Forelimb muscle (tissue), 1 donor: Measurements from ENCODE around the gene B3GALT6. TPM values are rescaled to one million over a fixed set of nuclear protein-coding genes. Genes with fewer than 3 reads are reported as not detected.

Source experiments
- DNase-seq: peaks from one replicate; pipeline ENCODE4 v3.0.0-alpha.2; 2013; ENCODE audit warnings: low read depth
- polyA plus RNA-seq: library from polyadenylated mRNA; unstranded; fragments of 120-200 nt; gene quantifications from one replicate; pipeline ENCODE4 v1.2.1, GENCODE V29; 2013; ENCODE audit not compliant: insufficient read length

The B3GALT6 gene
- polyA plus RNA-seq, 1 donor = 16.3 TPM

- peak; percentile 89 for DNase-seq
These were observed 433 bp upstream of the B3GALT6 start, which contains the start of gene SDF4 for GRCh38 chr1:1231400-1232207. Gene SDF4 (minus strand): TSS chr1:1232001. CDS start chr1:1228772, 3,229 bp downstream.

GRCh38 chr1:1232796-1233566 is 944 bp downstream of the B3GALT6 start:
- no peak for DNase-seq

GRCh38 chr1:1233567-1233892 is 1.5 kb downstream of the B3GALT6 start:
- DNase-seq = no peak

DNA sequence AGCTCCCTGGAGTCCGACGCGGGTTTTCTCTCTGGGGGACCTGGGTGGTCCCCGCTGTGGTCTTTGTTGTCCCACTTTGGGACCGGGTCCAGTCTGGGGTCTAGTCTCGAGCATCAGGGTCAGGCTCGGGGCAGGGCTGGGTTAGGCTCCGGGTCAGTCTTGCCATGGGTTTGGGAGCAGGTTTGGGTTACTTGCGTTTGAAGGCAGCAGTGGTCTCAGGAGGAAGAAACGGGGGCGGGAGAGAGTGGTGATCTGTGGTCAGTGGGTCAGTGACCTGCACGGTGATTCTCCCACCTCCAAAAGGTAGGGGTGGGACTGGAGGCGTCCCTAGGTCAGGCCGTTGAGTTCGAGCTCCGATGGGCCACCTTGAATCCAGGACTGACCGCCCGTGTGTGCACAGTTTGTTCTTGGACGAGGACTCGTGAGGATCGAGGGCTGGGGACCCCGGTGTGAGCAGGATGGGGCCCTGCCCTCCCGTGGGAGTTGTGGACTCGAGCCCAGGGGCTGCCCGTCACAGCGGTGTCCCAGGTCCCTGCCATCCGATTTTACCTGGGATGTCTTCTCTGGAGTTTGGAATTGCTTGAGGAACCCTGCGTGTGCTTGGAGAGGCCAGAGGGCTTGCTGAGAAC is 2.3 kb downstream of the B3GALT6 start:
- no peak for DNase-seq

DNA sequence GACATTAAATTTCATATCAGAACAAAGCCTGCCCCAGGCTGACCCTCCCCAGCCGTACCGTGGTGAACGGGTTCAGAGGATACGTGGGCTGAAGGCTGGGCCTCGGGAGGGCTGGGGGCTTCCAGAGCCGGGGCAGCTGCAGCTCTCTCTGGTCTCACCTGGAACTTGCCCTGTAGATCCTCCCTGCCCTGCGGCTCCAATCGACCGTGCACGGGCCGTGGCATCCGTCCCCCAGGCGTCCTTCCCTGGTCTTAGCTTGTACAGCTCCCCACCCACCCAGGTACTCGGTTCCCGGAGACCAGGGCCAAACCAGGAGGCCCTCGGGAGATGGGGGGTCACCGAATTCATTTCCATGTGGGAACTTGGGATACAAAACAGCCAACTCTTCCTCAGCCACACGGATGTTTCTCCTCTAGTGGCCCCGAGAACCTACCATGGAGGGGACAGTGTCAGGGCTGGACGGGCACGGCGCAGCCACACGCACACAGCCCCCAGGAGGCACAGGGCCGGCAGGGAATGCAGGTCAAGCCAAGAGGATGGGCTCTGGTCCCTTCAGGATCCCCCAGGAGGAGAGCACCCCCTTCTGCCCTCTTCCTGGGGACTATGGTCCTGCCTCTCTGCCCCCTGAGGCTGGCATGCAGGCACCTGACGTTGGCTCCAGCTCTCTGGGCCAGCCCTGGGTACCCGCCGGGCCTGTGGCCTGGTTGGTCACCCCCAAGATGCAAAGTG is 3.1 kb downstream of the B3GALT6 start:
- DNase-seq = no peak

GRCh38 chr1:1236176-1236763 is 4.2 kb downstream of the B3GALT6 start:
- no peak for DNase-seq

DNA sequence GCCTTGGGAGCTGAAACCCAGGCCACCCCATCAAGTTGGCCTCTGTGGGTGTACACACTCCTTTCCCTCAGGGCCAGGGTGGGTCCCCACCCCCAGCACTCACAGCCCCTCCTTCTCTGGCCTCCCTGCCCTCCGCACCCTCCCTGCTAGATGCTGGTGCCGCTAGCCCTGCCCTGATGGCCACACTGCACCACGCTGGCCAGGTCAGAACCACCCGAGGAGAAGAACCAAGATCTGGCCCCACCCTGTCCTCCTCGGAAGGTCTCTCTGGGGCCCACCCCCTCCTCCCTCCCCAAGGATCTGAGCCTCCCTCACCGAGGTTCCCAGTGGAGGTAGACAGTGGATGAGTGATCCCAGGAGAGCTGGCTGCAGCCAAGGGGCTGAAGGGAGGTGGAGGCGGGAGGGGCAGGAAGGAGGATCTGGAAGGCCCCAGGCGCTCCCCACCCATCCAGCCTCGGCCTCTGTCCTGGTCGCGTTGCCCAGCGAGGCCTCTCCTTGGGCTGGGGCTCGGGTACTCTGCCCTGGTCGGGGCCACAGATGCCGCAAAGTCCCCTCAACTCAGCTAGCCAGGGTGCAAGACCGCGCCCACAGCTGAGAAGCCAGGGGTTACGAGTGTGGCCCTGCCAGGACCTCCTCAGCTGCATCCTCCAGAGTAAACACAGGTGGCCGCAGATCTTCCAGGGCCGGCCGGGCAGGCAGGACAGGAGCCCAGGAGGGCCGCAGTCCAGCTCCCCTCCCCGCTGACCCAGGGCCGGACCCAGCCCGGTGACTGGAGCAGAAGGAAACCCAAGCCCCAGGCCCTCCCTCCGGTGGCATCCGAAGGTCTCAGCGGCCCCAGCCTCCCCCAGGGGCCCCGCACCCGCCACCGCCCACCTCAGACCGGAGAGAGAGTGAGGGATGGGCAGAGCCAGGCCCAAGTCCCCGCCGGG is 5.2 kb downstream of the B3GALT6 start:
- DNase-seq = no peak

- DNase-seq = no peak
These were observed 6.1 kb downstream of the B3GALT6 start for GRCh38 chr1:1237874-1238701.

DNA sequence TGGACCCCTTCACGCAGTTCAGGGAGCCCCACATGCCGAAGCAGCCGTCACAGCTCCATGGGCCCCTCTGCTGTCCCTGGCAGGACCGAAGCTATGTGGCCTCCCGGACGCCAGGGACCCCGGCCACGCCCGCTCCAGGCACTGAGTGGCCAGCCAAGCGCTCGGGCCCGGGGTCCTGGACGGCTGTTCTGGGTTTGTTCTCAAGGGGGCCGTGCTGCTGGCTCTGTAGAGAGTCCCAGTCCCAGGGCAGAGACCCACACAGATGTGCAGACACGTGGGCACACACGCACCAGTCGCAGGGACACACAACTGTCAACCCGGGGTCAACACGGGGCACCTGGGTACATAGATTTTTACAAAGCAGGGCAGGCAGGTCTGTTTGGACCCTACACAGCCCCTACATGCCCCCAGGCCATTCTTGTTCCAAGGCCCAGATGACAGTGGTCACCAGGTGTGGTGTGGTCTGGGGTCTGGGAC is 6.7 kb downstream of the B3GALT6 start:
- no peak for DNase-seq

GRCh38 chr1:1239227-1239613 is 7.2 kb downstream of the B3GALT6 start:
- DNase-seq = no peak

DNA sequence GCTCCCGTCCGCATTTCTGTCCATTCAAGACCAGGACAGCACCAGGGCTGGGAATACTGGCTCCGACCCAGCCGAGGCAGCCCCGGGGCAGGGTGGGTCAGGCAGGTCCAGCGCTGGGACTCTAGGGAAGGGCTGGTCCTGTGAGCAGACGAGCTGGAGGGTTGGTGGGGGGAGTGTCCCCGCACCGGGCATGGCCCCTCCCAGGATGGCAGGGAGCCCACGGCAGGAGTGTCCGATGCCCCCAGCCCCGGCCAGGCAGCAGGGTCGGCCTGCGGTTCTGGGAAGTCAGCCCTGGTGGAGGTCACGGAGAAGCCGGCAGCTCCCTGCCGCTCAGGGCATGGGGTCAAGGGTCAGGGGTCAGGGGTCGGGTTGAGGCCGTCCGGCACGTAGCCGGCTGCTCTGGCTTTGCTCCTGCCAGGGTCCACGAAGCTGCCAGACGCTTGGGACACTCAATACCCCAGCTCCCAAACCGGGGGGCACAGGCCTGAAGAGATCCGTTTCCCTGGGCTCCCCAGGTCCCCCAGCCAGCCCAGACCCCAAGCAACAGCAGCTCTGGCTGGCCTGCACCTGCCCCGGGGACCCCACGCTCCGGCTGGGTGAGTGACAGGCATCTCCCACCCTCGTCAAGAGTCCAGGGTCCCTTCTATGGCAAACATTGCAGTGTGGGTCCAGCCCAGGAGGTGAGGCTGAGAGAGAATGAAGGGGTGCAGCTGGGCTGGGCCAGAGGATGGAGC is 7.7 kb downstream of the B3GALT6 start:
- DNase-seq = no peak

DNA sequence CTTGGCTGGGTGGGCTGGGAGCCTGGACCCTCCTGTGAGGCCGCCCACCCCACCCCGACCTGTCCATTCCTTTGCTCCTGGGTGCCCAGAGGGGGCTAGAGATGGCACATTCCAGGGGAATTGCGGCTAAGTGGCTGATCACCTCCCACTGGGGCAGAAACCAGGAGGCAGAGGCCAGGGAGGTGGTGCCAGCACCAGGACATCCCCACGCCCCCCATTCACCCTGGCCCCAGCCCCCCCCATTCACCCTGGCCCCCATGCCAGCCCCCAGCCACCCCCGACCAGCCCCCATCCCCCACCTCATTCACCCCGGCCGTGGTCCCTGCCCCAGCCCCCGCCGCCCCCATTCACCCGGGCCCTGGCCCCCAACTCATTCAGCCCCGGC is 8.3 kb downstream of the B3GALT6 start:
- DNase-seq = no peak

DNA sequence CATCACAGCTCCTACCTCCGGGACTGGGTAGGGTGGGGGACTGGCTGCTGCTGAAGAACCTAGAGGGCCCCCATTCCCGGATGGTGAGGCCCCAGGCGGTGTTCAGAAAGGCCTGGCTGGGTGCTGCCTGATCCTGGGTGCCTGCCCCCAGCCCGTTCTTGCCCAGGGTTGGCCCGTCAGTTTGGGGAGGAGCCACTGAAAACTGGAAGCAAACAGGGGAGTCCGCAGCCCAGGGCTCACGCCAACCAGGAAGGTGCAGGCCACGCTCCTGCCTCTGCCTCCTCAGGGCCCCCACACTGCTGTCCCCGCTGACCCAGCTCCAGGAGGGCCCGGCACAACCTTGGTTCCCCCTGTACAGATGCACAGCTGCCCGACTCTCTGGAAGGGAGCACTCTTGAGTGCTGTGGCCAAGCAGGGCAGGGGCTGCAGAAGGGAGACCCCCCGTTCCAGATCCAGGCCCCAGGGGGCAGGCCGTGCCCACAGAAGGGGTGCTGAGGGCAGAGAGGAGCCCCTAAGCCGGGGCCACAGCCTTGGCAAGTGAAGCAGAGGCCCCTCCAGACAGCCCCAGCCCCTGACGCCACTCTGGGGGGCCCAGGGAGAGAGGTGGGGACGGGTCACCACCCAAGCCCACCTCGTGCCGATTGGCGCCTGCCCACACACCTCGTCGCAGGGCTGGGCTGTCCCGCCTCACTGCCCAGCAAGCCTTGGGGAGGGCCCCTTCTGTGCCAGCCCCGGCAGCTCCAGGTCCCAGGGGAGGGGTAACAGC is 9.0 kb downstream of the B3GALT6 start:
- no peak for DNase-seq

GRCh38 chr1:1241588-1242219 is 9.7 kb downstream of the B3GALT6 start:
- no peak for DNase-seq

DNA sequence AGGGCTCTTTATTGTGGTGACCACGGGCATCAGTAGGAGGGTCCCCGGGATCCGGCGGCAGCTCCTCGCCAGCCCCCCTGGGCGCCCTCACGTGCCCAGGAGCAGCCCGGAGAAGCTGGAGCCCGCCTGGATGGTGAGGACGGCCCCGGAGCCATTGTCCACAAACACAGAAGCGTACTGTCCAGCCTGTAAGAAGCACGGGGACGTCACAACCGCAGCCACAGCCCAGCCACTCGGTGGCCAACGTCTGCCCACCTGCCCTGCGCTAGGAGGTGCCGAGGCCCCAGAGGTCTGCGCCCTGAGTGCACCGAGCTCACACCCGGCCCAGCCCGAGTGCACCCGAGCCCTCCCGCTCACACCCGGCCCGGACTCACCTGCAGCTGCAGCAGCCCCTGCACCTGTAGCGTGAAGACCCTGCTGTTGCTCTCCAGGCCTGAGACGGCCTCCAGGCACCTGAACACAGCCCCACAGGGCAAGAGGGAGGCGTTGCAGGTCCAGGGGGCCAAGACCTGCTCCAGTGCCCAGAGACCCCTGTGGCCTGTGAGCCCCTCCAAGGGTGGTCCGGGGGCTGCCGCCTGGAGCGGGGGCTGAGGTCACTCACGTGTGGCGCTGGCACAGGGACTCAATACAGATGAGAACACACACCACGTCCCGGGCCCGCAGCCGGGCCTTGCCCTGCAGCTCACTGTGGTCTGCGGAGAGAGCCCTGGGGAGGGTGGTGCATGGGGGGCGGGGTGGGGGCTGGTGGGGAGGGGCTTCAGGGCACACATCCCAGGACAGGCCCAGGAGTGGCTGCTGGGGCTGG is 10.6 kb downstream of the B3GALT6 start:
- no peak for DNase-seq

GRCh38 chr1:1243266-1243660 is 11.2 kb downstream of the B3GALT6 start:
- DNase-seq = no peak

GRCh38 chr1:1243807-1244191 is 11.8 kb downstream of the B3GALT6 start:
- no peak for DNase-seq
